Gastroesophageal sphincter (tissue), 4 donors: ENCODE data around the gene ROBO3. TPM values are rescaled to one million over a fixed set of nuclear protein-coding genes. Genes with fewer than 3 reads are reported as not detected.

ENCODE experiments used
- ATAC-seq: fragments of 150-250 bp; one replicate; pipeline ENCODE4 v1.9.1; 2016; ENCODE audit warnings: mild to moderate bottlenecking, moderate library complexity
- H3K27ac ChIP-seq, 4 donors: fragments of 200-600 bp; sonication (generic) in 3 of 4; 1 replicate in 3 of 4; 2 replicates in 1 of 4; pipeline ENCODE4 v1.5.1; 2016 to 2019
- H3K27me3 ChIP-seq: fragments of 200-600 bp; sonication (generic); one replicate; pipeline ENCODE4 v1.5.1; 2019
- H3K36me3 ChIP-seq, 2 donors: fragments of 200-600 bp; sonication (generic); one replicate each; pipeline ENCODE4 v1.5.1; 2019; ENCODE audit warnings: control low read depth in 1 of 2
- H3K4me1 ChIP-seq, 3 donors: fragments of 200-600 bp; sonication (generic); 1 replicate in 2 of 3; 2 replicates in 1 of 3; pipeline ENCODE4 v1.5.1; 2016 to 2019; ENCODE audit warnings: control low read depth in 2 of 3
- H3K4me3 ChIP-seq, 2 donors: fragments of 200-600 bp; sonication (generic); one replicate each; pipeline ENCODE4 v1.5.1; 2019; ENCODE audit warnings: mild to moderate bottlenecking in 1 of 2, moderate library complexity in 1 of 2
- H3K9me3 ChIP-seq, 3 donors: fragments of 200-600 bp; sonication (generic); one replicate each; pipeline ENCODE4 v1.5.1; 2017 to 2019; ENCODE audit warnings: control low read depth in 2 of 3
- EP300 ChIP-seq: sonication (generic); formaldehyde crosslinking; IDR thresholded peaks from one replicate; pipeline ENCODE4 v1.6.1; 2017; ENCODE audit warnings: antibody characterized with exemption, mild to moderate bottlenecking
- POLR2A ChIP-seq, 2 donors: fragments of 450-650 bp; IDR thresholded peaks; one replicate each; pipeline ENCODE4 v1.6.1; 2017; ENCODE audit warnings: antibody characterized with exemption in 2 of 2, mild to moderate bottlenecking in 2 of 2, moderate library complexity in 1 of 2
- POLR2AphosphoS5 ChIP-seq: sonication (generic); formaldehyde crosslinking; IDR thresholded peaks from one replicate; pipeline ENCODE4 v1.6.1; 2017; ENCODE audit warnings: antibody characterized with exemption
- WGBS, 2 donors: methylation state at CpG; one replicate each; pipeline ENCODE4 v1.1.5; 2018; ENCODE audit warnings: low coverage in 1 of 2; 5-methylcytosine and 5-hydroxymethylcytosine counted together
- total RNA-seq, 4 donors: library from RNA; depleted of rRNA; stranded (reverse); fragments of >200 nt; gene quantifications; one replicate each; pipeline ENCODE4 v1.1.0, GENCODE V29; 2016
- TF ChIP-seq, protein P1 (sequence below), 4 experiments: fragments of 200-600 bp in 2 of 4; fragments of 450-650 bp in 2 of 4; sonication (generic) in 1 of 4; IDR thresholded peaks; one replicate each; pipeline ENCODE4 v1.5.1; 2017 to 2019; ENCODE audit warnings: antibody characterized with exemption in 4 of 4, mild to moderate bottlenecking in 2 of 4, moderate library complexity in 2 of 4

Gene ROBO3
- total RNA-seq, 4 donors from 2014 or later = 3.6 to 10.8 (median 9.2) TPM

DNA sequence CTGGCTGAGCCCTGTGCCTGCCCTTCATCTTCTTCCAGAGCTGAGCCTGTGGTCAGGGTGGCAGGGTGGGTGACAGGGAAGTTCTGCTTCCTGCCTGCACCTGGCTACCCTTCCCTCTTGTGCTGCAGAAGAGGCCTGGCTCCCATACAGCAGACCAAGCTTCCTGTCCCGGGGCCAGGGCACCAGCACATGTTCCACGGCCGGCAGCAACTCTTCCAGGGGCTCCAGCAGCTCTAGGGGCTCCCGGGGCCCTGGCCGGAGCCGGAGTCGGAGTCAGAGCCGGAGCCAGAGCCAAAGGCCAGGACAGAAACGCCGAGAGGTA is 15.0 kb downstream of the ROBO3 start:
- TF ChIP-seq POLR2A (IDR thresholded peaks at IDR 0.05) = no peak
- TF ChIP-seq POLR2AphosphoS5 = no peak
- TF ChIP-seq, protein P1, sequence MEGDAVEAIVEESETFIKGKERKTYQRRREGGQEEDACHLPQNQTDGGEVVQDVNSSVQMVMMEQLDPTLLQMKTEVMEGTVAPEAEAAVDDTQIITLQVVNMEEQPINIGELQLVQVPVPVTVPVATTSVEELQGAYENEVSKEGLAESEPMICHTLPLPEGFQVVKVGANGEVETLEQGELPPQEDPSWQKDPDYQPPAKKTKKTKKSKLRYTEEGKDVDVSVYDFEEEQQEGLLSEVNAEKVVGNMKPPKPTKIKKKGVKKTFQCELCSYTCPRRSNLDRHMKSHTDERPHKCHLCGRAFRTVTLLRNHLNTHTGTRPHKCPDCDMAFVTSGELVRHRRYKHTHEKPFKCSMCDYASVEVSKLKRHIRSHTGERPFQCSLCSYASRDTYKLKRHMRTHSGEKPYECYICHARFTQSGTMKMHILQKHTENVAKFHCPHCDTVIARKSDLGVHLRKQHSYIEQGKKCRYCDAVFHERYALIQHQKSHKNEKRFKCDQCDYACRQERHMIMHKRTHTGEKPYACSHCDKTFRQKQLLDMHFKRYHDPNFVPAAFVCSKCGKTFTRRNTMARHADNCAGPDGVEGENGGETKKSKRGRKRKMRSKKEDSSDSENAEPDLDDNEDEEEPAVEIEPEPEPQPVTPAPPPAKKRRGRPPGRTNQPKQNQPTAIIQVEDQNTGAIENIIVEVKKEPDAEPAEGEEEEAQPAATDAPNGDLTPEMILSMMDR (IDR thresholded peaks at IDR 0.05) = no peak
- TF ChIP-seq EP300 = no peak
- H3K27ac ChIP-seq = no peak overlapping the region
- H3K27me3 ChIP-seq = peaks cover 3% of the 10 kb centered on the region
- no peaks in the 10 kb centered on the region for H3K36me3 ChIP-seq
- H3K9me3 ChIP-seq = no peaks in the 10 kb centered on the region
- no peak for ATAC-seq
- peaks cover 0 to 35% (median 3%) of the 10 kb centered on the region in 3 donors for H3K4me1 ChIP-seq
- WGBS, 2 donors = 73% methylated on average over 3 of the region's 10 CpGs; no CpG with 5 or more reads in 1 of the 2 donors
- no peak overlapping the region for H3K4me3 ChIP-seq

DNA sequence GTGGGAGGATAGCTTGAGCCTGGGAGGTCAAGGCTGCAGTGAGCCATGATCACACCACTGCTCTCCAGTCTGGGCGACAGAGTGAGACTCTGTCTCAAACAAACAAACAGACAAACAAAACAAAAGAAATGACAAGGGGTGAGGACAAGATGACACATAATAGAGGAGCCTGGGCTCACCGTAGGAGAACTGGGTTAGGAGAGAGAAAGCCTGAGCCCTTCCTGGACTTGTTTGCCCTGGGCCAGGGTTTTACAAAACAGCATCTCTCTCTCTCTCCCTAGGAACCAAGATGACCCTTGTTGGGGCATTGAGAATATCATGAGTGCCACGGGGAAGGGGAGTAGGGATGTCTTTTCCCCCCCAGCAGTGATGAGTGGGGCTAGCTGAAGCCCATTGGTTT is 15.7 kb downstream of the ROBO3 start:
- Histone ChIP-seq H3K4me1 (peaks cover 0 to 28% (median 3%) of the 10 kb centered on the region in 3 donors), H3K36me3 (no peaks in the 10 kb centered on the region), H3K9me3 (no peaks in the 10 kb centered on the region), H3K27me3 (peaks cover 7% of the 10 kb centered on the region), H3K27ac (no peak overlapping the region), H3K4me3 (no peak overlapping the region)
- TF ChIP-seq, protein P1 (IDR thresholded peaks at IDR 0.05) = no peak
- TF ChIP-seq POLR2AphosphoS5 (no peak), EP300 (no peak), POLR2A (IDR thresholded peaks at IDR 0.05) (no peak)
- no peak for ATAC-seq
- WGBS, 2 donors = 65 to 74% methylated on average over 3 of the region's 3 CpGs

DNA sequence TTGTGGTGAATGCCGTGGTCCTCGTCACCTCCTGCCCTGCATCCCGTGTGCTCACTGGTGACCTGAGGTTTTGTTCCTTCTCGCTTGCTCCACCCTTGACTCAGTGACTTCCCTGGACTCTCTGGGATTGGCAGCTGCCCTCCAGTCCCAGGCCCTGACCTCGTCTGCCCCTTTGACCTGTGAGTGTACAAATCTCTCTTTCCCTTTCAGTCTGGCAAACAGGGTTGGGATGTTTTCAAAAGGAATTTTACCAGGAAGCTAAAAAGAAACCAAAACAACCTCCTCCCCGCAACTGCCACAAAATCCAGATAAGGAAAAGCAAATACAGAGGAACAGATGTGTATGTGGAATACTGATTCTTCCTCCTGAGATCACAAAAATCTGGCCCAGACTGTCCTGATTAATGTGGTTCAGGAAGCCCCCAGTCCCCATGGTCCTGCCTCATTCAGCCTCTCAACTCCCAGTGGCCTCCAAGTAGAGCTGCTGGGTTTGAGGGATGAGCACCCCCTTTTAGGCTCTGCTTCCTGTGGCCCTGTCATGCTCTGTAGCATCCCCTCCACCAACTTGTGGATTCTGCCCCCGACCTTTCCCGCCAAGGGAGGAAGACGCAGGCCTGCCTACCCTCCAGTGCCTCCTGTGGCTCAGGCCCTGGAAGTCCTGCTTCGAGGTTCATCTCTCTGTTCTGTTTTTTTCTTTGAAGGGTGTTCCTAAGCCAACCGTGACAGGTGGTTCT is 17.3 kb downstream of the ROBO3 start:
- H3K27ac ChIP-seq = peak overlapping the region in 3 of 4 donors; percentile 46 to 67 (median 50)
- no peaks in the 10 kb centered on the region for H3K9me3 ChIP-seq
- peak; percentile 30 for ATAC-seq
- peaks cover 0 to 17% (median 0%) of the 10 kb centered on the region in 3 donors for H3K4me1 ChIP-seq
- H3K36me3 ChIP-seq = no peaks in the 10 kb centered on the region
- TF ChIP-seq POLR2AphosphoS5 (no peak), EP300 (no peak), POLR2A (IDR thresholded peaks at IDR 0.05) (no peak)
- TF ChIP-seq, protein P1 (IDR thresholded peaks at IDR 0.05) = no peak
- peaks cover 21% of the 10 kb centered on the region for H3K27me3 ChIP-seq
- WGBS, 2 donors = 59 to 61% methylated on average over 7 to 9 of the region's 11 CpGs
- H3K4me3 ChIP-seq = no peak overlapping the region

DNA sequence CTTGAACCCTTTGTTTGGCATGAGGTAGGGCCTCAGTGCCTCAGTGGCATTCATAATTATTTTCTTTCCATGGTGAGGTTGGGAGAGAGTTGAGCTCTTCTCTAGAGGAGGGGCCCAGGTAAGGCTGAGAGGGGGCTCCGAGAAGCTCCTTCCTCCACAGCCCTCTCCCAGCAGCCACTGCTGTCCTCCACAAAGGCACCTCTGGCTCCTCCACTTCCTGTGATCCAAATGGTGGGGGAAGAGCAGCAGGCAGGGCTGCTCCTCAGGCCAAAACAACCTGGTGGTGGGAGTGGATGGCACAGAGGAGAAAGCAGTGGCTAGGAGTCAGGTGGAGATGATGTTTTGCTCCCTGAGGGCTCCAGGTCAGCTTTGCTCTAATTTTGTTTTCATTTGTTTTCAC is 19.1 kb downstream of the ROBO3 start:
- ATAC-seq = no peak
- WGBS, 2 donors = 50 to 100% methylated on average over 1 of the region's 1 CpG
- Histone ChIP-seq H3K4me1 (peaks cover 0 to 8% (median 0%) of the 10 kb centered on the region in 3 donors), H3K4me3 (no peak overlapping the region), H3K9me3 (no peaks in the 10 kb centered on the region), H3K27me3 (peaks cover 29% of the 10 kb centered on the region), H3K36me3 (no peaks in the 10 kb centered on the region), H3K27ac (no peak overlapping the region)
- TF ChIP-seq POLR2AphosphoS5 (no peak), POLR2A (IDR thresholded peaks at IDR 0.05) (no peak), EP300 (no peak)
- TF ChIP-seq, protein P1 (IDR thresholded peaks at IDR 0.05) = no peak

DNA sequence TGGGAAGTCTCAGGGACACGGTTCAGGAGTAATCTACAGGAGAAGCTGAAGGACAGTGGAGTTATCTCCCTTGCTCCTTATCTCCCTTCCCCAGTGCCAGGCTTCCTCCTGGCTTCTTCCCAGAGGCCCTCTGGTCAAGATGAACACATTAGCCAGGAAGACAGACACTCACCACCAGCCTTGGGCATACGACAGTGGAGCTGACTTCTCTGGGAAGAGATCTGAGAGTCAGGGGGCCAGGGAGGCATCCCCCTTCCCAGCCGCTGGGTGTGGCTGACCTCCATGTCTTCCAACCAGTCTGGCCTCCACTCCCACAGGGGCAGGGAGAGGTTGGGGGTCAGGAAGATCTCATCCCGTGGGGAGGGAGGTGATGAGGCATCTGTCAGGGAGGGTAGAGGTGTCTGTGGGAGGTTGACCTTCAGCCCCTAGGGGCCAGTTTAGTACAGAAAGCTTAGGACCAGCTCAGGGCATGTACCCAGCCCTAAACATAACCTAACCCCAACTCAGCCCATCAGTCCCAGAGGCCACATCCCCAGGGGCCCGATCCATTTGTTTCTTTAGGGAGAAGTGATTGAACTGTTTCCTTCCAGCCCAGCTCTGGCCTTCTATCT is 19.7 kb downstream of the ROBO3 start:
- TF ChIP-seq POLR2AphosphoS5 (no peak), EP300 (no peak), POLR2A (IDR thresholded peaks at IDR 0.05) (no peak)
- TF ChIP-seq, protein P1 (IDR thresholded peaks at IDR 0.05) = no peak
- 36 to 74% methylated on average over 3 of the region's 5 CpGs for WGBS, 2 donors
- Histone ChIP-seq H3K4me1 (peaks cover 0 to 14% (median under 1%) of the 10 kb centered on the region in 3 donors), H3K36me3 (no peaks in the 10 kb centered on the region), H3K27me3 (peaks cover 29% of the 10 kb centered on the region), H3K9me3 (no peaks in the 10 kb centered on the region), H3K27ac (no peak overlapping the region), H3K4me3 (no peak overlapping the region)
- ATAC-seq = no peak
